Nephron progenitor cell (in vitro differentiated cells): ENCODE measurements around the gene TMEM245.

Experiments used
- DNase-seq: peaks from one replicate; pipeline ENCODE4 v3.0.0; 2021
- H3K27ac Mint-ChIP-seq: 2 replicates; pipeline ENCODE4 v1.8.0; 2021; ENCODE audit warnings: mild to moderate bottlenecking, moderate library complexity, mixed read lengths
- H3K27me3 Mint-ChIP-seq: 2 replicates; pipeline ENCODE4 v1.8.0; 2021; ENCODE audit warnings: mild to moderate bottlenecking, low read depth, mixed read lengths; ENCODE audit not compliant: poor library complexity
- H3K36me3 Mint-ChIP-seq: 2 replicates; pipeline ENCODE4 v1.8.0; 2021; ENCODE audit warnings: low read depth, mixed read lengths
- H3K4me1 Mint-ChIP-seq: 2 replicates; pipeline ENCODE4 v1.8.0; 2021; ENCODE audit warnings: mixed read lengths
- H3K4me3 Mint-ChIP-seq: 2 replicates; pipeline ENCODE4 v1.8.0; 2021; ENCODE audit warnings: mild to moderate bottlenecking, moderate library complexity, mixed read lengths
- H3K9me3 Mint-ChIP-seq: 2 replicates; pipeline ENCODE4 v1.8.0; 2021; ENCODE audit warnings: mild to moderate bottlenecking, moderate library complexity, mixed read lengths
- TF ChIP-seq, protein P1 (sequence below): fragments of 200-600 bp; sonication (generic); IDR thresholded peaks from 2 replicates; pipeline ENCODE4 v1.5.0; 2021; ENCODE audit warnings: antibody characterized with exemption

The TMEM245 gene

GRCh38 chr9:109164042-109164441 is 44.3 kb upstream of the TMEM245 start:
- no peak for DNase-seq
- H3K4me1 Mint-ChIP-seq = peaks cover 6% of the 10 kb centered on the region
- TF ChIP-seq, protein P1, sequence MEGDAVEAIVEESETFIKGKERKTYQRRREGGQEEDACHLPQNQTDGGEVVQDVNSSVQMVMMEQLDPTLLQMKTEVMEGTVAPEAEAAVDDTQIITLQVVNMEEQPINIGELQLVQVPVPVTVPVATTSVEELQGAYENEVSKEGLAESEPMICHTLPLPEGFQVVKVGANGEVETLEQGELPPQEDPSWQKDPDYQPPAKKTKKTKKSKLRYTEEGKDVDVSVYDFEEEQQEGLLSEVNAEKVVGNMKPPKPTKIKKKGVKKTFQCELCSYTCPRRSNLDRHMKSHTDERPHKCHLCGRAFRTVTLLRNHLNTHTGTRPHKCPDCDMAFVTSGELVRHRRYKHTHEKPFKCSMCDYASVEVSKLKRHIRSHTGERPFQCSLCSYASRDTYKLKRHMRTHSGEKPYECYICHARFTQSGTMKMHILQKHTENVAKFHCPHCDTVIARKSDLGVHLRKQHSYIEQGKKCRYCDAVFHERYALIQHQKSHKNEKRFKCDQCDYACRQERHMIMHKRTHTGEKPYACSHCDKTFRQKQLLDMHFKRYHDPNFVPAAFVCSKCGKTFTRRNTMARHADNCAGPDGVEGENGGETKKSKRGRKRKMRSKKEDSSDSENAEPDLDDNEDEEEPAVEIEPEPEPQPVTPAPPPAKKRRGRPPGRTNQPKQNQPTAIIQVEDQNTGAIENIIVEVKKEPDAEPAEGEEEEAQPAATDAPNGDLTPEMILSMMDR = no peak
- H3K27ac Mint-ChIP-seq = no peak overlapping the region
- peaks cover 12% of the 10 kb centered on the region for H3K36me3 Mint-ChIP-seq
- peaks cover 64% of the 10 kb centered on the region for H3K27me3 Mint-ChIP-seq
- no peak overlapping the region for H3K4me3 Mint-ChIP-seq
- peaks cover 14% of the 10 kb centered on the region for H3K9me3 Mint-ChIP-seq

DNA sequence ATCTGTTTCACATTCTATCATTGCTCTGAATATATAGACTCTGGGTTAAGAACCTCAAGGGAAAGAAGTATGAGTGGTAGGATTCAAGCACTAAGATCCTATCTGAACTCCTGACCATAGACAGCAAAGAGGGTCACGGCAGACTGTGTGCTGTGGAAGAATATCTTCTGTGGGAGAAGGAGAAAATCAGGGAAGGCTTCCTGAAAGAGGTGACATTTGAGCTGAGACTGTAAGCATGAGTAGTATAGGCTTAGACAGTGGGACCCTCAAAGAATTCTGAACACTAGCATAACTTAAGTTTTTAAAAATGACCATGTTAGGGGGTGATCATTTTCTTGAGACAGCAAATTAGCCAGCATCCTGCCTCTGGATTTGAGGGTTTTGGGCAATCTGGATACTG is 43.4 kb upstream of the TMEM245 start:
- no peak for DNase-seq
- Mint-ChIP-seq H3K36me3 (peaks cover 12% of the 10 kb centered on the region), H3K27ac (no peak overlapping the region), H3K4me3 (no peak overlapping the region), H3K4me1 (peaks cover 6% of the 10 kb centered on the region), H3K9me3 (peaks cover 14% of the 10 kb centered on the region), H3K27me3 (peaks cover 61% of the 10 kb centered on the region)
- TF ChIP-seq, protein P1 = no peak

- peaks cover 56% of the 10 kb centered on the region for H3K27me3 Mint-ChIP-seq
- TF ChIP-seq, protein P1 = no peak
- no peak for DNase-seq
- H3K9me3 Mint-ChIP-seq = peaks cover 14% of the 10 kb centered on the region
- peaks cover 6% of the 10 kb centered on the region for H3K4me1 Mint-ChIP-seq
- H3K27ac Mint-ChIP-seq = no peak overlapping the region
- no peak overlapping the region for H3K4me3 Mint-ChIP-seq
- peaks cover 12% of the 10 kb centered on the region for H3K36me3 Mint-ChIP-seq
Observed at GRCh38 chr9:109162677-109163076, 42.9 kb upstream of the TMEM245 start.

DNA sequence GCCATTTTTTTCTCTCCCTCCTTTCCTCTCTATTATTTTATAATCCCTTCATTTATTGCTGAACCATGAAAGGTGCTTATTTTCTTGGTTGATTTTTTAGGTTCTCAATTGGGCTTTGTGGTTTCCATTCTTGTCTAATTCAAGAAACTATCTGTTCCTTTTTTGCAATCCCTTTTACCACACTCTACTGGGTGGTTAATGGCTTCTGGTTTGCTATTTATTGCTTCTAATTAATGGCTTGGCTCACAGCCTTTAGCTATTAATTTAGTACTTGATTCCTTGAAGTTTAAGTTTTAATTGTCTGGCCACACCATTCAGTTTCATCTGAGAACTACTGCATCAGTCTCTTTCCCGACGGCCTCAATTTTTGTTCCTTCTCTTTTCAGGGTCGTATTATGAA is 41.7 kb upstream of the TMEM245 start:
- DNase-seq = no peak
- no peak overlapping the region for H3K27ac Mint-ChIP-seq
- TF ChIP-seq, protein P1 = no peak
- peaks cover 12% of the 10 kb centered on the region for H3K36me3 Mint-ChIP-seq
- peaks cover 49% of the 10 kb centered on the region for H3K27me3 Mint-ChIP-seq
- H3K9me3 Mint-ChIP-seq = peaks cover 14% of the 10 kb centered on the region
- H3K4me1 Mint-ChIP-seq = peaks cover 6% of the 10 kb centered on the region
- no peak overlapping the region for H3K4me3 Mint-ChIP-seq

DNA sequence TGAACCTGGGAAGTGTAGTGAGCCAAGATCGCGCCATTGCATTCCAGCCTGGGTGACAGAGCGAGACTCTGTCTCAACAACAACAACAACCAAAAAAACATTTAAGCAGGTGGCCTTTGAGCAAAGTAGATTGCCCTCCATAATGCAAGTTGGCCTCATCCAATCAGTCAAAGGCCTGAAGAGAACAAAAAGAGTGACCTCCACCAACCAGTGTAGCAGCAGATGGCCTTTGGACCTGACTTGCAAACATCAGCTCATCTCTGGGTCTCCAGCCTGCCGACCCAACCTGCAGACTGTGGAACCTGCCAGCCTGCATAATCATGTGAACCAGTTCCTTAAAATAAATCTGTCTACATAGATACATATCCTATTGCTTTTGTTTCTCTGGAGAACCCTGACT is 39.8 kb upstream of the TMEM245 start:
- Mint-ChIP-seq H3K4me3 (no peak overlapping the region), H3K36me3 (no peaks in the 10 kb centered on the region), H3K4me1 (no peaks in the 10 kb centered on the region), H3K9me3 (peaks cover under 1% of the 10 kb centered on the region), H3K27ac (no peak overlapping the region), H3K27me3 (peaks cover 41% of the 10 kb centered on the region)
- TF ChIP-seq, protein P1 = no peak
- no peak for DNase-seq

DNA sequence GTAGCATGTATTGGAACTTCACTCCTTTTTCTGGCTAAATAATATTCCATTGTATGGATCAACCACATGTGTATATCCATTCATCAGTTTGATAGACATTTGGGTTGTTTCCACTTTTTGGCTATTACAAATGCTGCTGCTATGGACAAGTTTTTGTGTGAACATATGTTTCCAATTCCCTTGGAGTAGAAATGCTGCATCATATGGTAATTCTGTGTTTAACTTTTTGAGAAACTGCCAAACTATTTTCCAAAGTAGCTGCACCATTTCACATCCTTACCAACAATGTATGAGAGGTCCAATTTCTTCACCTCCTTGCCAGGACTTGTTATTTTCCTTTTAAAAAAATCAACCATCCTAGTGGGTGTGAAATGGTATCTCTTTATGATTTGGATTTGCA is 38.9 kb upstream of the TMEM245 start:
- Mint-ChIP-seq H3K27ac (no peak overlapping the region), H3K9me3 (peaks cover 10% of the 10 kb centered on the region), H3K27me3 (peaks cover 35% of the 10 kb centered on the region), H3K4me1 (no peaks in the 10 kb centered on the region), H3K36me3 (no peaks in the 10 kb centered on the region), H3K4me3 (no peak overlapping the region)
- TF ChIP-seq, protein P1 = no peak
- DNase-seq = no peak
